GM18517 (cell line): Measurements from ENCODE around the gene PTCD1.

Source experiments
- ATAC-seq: cut with Tn5 transposase; IDR thresholded peaks from one replicate; pipeline ENCODE4 v1.9.1; 2021; ENCODE audit warnings: mild to moderate bottlenecking, moderate library complexity; ENCODE audit not compliant: unreplicated experiment

PTCD1 gene, protein sequence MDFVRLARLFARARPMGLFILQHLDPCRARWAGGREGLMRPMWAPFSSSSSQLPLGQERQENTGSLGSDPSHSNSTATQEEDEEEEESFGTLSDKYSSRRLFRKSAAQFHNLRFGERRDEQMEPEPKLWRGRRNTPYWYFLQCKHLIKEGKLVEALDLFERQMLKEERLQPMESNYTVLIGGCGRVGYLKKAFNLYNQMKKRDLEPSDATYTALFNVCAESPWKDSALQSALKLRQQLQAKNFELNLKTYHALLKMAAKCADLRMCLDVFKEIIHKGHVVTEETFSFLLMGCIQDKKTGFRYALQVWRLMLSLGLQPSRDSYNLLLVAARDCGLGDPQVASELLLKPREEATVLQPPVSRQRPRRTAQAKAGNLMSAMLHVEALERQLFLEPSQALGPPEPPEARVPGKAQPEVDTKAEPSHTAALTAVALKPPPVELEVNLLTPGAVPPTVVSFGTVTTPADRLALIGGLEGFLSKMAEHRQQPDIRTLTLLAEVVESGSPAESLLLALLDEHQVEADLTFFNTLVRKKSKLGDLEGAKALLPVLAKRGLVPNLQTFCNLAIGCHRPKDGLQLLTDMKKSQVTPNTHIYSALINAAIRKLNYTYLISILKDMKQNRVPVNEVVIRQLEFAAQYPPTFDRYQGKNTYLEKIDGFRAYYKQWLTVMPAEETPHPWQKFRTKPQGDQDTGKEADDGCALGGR

DNA sequence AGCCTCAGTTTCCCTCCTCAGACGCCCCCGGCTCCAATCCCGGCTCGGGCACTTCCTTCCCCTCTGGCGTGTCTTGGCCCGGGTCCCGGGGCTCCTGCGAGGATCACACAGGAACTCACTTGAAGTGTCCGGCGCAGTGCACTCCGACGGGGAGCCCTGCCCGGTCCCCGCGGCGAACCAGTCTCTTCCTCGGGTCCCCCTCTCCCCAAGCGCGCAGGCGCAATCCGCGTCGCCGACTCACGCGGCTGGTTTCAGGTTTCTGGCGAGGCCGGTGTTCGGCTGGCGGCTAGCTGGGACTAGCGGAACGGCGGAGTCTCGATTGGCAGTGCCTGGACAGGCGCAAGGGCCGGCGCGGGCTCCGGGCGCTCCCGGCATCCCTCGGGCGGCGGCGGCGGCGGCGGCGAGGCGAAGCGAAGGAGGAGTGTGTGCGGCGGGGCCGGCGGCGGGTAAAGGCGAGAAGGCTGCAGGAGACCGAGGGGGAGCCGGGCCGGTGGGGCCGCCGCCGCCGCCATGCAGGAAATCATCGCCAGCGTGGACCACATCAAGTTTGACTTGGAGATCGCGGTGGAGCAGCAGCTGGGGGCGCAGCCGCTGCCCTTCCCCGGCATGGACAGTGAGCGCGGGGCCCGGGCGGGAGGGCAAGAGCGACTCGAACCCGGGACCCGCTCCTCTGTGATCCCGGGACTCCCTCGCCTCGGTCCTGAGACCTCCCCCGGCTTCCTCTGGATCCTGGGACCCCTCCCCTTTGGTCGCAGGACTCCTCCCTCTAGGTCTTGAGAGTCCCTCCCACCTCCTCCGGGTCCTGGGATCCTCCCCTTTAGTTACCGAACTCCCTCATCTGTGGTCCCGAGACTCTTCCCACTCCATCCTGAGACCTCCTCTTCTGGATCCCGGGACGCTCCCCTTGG, at the start of gene PTCD1, which contains the start of gene CPSF4:
PTCD1 (minus strand) TSS at position 226 of the 908 bp plus-strand sequence. CDS start 3,556 bp downstream, outside the sequence.
CPSF4 (plus strand) TSS at position 371 of the 908 bp plus-strand sequence; CDS start at position 511, 140 bp downstream.
- ATAC-seq: peak; percentile 86

DNA sequence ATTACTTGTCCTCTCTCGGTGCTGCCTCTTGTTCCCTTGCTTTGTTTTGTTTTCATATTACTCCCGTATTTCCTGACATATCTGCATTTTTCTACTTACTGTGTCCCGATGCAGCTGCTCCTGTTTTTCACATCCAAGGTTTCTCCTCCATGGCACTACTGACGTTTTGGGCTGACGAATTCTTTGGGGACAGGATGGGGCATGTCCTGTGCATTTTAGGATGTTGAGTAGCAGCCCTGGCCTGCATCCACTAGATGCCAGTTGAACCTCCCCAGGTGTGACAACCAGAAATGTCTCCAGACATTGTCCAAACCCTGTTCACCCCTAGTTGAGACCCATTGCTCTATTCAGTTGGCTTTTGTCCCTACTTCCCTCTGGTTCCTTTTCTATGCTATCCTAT, 46.5 kb upstream of the PTCD1 start:
- no peak for ATAC-seq

DNA sequence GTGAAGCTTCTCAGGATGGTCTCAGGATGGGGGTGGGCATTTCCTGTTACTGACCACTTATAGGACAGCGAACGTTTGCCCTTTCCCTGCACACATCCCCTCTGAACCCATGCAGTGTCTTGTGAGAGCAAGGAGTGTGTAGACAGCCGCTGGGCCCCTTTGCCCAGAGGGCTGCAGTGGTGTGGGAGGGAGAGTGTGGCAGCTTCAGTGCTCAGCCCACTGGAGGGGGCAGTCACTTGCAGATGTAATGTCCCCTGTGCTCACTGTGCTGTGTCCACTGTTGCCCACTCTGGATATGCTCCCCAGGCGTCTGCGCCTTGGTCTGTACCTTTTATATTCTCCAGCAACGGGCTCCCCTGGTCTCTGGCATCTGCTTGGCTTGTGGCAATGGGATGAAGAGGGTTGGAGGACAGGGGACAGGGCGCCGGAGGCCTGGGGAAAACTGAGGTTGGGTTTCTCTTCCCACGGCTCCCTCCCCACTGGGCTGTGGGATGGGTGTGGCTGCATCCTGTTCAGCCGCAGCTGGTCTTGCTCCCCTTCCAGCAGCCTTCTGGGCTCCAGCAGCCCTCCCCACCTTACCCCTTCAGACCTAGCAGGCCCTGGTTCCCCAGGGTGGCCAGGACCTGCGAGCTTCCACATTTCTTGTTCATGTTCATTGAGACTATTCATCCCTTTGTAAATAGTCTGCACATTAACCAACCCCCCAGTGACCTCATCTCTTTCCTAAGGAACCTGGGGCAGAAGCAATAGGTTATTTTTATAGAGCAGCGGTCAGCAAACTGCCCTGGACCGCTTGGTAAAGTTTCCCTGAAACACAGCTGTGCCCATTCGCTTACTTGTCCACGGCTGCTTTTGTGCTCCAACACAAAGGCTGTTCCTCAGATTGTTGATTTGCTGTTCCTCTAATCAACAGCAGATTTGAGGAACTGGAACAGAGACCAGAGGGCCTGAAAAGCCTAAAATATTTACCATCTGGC, 40.2 kb upstream of the PTCD1 start:
- no peak for ATAC-seq

DNA sequence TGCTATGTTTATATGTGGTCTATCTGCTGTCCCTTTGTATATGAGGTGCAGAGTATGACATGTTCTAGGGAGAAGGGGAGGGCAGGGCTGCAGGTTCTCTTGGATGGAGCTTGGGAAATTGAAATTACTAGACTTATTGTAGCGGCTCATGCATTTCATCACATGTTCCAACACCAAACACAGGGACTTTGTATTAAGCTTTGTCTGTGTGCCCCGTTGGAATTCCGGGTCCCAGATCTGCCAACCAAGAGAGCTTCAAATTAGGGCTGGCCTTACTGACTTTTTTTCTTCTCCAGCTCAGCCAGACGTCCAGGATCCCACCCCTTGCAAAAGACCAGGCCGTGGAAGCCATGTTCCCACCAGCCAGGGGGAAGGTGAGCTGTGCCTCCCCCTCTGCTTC, 37.5 kb upstream of the PTCD1 start:
- ATAC-seq: no peak

DNA sequence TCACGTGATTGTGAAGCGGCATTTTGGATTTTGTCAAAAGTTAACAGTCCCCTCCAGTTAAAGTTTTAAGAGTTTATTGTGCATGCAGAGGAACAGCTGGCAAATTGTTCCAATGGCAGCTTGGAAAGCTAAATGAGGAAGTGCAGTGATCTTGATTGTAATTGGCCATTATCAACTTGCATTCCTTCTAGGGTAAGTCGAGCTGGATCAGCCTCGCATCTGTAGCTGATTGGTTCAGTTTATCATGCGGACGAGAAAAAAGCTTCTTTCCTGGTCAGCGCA, 34.7 kb upstream of the PTCD1 start:
- ATAC-seq: peak; percentile 8

DNA sequence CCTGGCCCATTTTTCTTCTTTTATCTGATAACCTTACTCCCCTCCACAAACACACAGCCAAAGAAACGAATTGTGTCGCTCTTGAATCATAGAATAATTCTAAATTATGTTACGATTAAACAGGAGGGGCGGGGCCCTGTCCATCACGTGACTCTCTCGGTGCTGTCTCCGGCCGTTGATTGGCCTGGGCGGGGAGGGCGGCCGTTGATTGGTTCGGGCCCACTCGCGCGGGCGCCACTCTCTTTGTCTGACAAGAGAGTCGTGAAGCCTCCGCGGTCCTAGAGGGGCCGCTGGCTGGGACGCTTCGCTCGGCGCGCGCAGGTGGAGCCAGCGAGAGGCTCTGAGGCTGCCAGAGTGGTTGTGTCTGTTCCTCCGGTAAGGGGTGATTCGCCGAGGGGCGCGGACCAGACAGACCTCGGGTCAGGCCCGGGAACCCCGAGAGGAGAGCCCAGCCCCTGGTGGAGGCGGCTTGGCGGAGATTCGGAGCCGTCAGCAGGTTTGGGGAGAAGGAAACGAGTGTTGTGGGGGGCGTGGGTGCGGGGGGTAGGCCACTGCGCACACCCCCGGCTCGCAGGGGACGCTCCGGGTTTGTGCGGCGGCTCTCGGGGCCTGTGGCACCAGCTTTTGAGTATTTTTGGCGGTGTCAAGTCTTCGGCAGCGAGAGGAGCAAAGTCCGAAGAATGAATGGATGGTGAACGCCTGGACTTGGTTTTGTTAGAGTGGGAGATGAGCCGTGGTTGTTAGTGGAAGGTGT, 34.1 kb upstream of the PTCD1 start, which contains the start of gene ZNF789:
ZNF789 (plus strand) TSS at position 330 of the 754 bp plus-strand sequence. CDS start 3,567 bp downstream, outside the sequence.
- peak; percentile 73 for ATAC-seq

DNA sequence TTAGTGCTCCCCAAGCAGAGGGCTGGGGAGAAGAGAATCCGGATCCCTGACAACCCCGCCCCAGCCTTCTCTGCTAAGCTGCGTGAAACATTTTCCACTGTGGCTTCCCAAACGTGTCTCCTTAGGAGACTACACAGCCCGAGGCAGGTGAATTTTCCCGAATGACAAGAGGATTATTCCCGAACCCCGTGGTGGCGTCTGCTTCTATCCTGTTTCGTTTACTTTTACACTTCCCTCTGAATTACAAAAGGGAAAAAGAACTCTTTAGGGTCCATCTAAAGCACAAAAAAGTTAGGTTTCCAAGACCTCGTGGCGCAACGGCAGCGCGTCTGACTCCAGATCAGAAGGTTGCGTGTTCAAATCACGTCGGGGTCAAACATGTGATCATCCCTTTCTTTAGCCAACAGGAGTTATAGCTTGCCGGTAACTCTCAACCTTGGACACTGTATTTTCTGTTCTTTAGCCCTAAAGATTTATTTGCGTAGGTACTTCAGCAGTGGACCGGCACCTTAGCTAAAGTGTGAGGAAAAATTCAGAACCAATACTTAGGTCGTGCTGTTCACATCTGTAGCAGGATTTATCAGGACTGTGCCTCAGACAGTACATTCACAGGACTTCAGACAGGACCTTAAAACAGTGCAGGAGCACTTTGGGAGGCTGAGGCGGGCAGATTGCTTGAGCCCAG, 30.9 kb upstream of the PTCD1 start:
- ATAC-seq: no peak

DNA sequence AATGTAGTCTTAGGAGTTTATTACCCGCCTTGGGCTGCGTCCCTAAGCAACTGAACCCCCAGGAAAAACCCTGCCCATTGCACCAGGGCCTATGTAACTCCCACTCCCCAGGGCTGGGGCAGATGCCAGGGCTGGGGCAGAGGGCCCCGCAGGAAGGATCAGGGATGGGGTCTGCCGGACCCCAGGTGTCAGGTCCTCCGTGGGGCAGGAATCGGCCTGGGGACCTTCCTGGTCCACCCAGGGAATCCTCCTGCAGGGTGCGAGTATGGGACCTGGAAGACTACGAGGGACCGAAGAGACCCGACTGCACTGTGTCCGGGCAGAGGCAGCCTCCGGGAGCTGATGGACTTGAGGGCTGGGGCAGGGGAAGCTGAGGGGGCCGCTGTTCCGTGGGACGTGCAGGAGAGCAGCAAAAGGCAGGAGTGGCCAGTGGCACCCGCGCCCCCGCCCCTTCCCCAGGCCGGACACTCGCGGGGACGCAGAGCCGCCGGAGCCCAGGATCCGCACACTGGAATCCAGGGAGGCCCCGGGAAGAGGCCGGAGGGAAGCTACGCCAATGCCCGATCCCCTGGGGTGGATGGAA, 29.8 kb upstream of the PTCD1 start:
- ATAC-seq: no peak

DNA sequence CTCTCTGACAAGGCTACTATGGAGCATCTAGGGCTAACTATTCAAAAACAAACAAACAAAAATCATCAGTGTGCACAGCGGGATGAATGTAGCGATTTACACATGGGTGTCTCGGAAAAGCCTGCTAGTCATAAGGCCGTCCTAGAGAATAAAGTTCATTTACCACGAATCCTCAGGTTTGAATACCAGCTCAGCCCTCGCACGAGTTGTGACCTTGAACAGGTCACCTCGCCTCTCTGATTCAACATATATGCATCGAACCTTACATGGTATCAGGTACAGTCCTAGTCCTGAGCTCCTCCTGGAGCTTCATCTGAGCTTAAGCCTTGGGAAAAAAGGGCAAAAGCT, 26.8 kb upstream of the PTCD1 start:
- no peak for ATAC-seq

DNA sequence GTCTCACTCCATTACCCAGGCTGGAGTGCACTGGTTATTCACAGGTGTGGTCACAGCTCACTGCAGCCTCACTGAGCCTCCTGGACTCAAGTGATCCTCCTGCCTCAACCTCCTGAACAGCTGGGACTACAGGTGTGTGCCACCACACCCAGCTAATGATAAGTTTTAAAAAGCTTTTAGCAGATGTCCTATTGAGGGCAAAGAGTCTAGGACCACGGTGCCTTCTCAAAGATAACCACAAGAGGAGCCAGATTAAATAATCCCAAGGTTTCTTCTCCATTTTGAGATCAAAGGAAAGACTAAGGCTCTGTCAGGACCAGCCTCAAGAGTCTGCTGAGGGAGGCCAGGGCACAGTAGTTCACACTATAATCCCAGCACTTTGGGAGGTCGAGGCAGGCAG, 22.6 kb upstream of the PTCD1 start:
- ATAC-seq: no peak

DNA sequence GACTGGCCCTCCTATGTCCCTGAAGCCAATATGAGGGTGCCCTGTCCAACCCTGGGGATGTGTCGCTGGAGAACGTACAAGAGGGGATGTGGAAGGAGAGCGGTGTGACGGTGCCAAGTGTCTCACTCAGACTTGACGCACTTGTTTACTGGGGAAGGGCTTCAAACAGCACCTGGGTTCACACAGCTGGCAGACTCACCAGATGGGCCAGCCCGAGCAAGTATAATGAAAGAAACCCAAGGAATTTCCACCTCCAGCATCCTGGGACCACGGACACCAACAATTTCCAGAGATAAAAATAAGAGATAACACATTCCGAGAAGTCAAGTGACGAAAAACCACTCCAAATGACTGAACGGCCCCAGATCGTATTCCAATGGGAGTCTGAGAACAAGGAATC, 22.1 kb upstream of the PTCD1 start:
- no peak for ATAC-seq

DNA sequence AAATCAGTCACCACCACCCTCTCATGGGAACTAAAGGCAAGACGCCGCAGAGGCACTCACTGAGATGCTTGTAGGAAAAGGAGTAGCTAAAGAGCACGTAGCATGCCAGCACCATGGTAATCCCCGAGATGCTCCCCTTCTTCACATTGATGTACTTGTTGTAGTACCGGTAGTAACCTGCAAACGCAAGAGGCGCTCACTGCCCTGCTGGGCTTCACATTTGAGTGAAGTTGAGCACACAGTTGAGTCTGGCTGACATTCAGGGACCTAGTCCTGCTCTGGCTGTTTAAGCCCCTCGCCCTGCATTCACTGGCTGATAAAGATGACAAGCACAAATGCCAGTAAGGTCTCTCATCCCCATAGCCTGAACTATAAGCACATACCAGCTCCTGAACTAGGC, 20.5 kb upstream of the PTCD1 start:
- ATAC-seq: no peak

DNA sequence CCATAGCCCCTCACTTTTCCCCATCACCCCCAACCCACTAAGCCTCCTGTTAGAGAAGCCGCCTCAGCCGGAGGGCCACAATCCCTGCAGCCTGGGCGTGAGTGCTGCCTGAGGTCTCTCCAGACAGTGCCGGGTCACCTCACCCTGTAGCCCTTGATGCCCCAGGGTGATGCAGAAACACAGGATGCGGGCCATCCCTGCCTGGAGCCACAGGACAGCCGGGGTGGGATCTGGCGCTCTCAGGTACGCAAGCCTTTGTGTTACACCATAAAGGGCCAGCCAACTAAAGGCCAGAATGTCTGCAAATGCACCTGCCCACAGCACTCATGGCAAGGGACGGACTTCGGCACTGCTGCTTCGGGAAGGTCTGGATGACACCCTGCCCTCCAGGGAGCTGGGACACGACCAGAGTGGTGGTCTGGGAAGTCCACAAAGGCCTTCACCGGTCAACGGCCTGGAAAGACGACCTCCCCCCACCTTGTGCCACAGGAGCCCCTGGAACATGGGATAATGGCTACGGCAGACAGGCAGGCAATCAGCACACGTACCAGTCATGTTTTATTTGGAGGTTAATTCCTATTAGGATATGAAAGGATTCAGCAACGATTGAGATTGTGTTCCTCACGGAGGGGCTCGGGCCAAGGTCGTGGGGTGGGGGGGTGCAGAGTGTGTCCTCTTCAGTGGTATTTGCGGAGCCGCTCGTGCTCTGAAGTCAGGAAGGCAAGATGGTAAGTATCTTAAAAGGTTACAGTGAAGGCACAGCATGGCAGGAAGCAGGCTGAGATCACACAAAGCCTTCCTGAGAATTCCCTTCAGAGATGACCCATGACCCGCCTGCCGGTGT, 19.3 kb upstream of the PTCD1 start:
- no peak for ATAC-seq

DNA sequence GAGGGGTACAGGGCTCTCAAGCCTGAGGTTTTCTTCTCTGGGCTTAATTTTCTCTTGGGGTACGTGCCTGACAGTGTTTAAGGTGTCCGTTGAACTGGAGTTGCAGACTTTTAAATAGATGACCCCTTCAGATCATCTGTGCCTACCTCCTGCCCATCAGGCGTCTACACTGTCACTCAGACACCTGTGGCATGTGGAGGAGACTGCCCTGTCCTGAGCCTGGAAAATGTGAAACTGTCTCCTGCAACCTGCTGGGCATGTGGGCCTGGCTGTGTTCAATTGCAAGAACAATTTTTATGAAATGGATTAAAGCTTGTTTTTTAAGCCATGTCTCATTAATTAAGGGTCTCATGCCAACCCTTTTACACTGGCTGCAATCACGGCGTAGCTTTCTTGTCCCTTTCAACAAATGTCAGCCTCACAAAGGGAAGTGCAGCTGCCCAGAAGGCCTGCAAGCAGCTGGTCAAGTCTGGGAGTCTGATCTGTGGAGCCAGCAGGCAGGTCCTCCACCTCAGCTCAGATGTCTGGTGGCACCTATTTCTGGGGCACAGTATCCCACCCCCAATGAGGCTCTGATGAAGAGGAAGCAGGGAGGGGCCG, 18.6 kb upstream of the PTCD1 start:
- no peak for ATAC-seq

DNA sequence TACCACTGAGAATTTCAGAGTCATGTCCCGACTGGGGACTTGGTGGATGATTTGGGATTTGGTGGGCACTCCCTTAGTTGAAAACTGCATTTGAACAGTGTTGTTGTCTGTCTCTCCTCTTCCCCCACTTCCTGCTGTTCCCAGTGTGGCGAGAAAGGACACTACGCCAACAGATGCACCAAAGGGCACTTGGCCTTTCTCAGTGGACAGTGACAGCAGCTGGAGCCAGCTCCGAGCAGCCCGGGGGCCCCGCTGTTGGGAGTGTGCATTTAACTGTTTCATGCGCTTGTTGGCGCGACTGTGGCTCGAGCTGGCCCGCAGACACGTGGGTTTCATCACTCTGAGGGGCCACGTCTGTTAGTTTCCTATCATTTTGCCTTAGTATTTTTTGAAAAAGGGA, 17.7 kb upstream of the PTCD1 start:
- ATAC-seq: no peak

DNA sequence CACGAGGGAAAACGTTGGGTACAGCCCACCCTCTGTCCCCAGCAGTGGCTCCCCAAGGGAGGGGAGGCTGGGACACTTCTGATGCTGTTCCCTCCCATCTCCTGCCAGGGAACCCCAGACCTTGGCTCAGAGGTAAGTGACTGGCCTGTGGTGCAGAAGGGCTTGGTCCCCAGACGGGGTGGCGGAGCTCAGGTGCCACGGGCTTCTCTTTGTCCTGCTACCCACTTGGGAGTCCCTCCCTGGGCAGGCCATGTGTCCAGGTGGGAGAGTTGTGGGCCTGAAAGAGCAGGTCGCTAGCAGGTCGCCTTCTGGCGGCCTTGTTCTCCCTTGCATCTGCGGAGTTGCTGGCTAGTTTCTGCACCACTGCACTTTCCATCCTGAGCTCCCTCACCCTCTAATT, 17.3 kb upstream of the PTCD1 start:
- no peak for ATAC-seq

DNA sequence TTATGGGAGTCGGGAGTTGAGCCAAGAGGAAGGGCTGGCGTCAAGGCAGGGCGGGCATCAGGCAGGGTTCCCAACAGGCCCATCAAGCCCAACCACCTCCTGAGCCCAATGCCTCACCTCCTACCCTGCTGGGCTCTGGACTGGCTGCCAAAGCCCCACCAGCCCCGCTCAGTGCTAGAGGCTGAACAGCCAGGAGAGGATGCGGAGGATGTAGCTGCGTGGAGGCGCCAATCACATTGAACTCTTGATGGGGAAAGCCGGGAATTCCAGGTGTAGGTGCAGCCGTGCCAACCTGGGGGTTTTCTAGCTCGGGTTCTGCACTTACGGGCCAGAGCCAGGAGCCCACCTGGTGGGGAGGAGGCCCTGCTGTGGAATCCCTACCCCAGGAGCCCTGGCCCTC, 14.5 kb upstream of the PTCD1 start:
- no peak for ATAC-seq
